ENCODE measurements around the gene PEX14. TPM values are rescaled to one million over a fixed set of nuclear protein-coding genes. Genes with fewer than 3 reads are reported as not detected.

The PEX14 gene
- total and polyA plus RNA-seq, 2 donors (not counting 3 experiments of a cell fraction or from before 2014, with no cell fraction given), result 19.5 to 26.5 TPM

DNA sequence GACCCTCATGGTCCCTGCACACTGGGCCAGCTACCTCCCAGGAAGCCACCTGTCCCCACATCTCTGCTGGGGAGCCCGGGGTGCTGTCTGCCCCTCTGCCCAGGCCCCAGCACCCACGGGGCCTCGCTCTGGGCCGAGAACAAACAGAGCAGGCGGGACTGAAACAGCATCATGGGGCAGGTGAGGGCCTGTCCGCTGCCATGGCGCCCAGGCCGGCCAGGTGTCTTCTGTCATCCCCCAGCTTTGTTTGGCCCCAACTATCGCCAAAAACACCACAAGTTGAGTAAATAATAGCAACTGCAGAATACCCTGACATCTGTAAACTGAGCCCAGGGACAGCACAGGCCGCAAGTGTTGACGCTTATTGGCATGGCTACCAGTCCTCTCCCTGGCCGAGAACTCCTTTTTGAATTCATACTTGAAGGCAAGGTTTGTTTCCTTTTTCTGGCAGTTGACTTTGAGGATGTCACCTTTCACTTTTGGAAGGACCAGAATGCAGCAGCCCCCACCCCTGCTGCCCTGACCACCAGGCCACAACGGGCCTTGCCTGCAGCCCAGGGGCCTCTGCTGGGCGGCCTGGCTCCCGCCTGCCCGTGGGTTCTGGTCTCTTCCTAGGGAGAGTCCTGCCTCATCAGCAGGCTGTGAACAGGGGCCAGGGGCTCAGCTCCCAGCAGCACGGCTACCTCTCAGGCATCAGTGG, 169.0 kb downstream of the PEX14 start:
- ChIA-PET CTCF (no interaction called here), POLR2A (no interaction called here)
- no peak for FAIRE-seq
- Histone ChIP-seq H3K27me3 (ENCODE audit: control insufficient read depth in 2 of 2, insufficient read depth in 2 of 2, low read length in 2 of 2) (no peaks in the 10 kb centered on the region), H2AFZ (ENCODE audit: low read depth, low read length) (no peak overlapping the region), H3K9me3 (replicated peaks; ENCODE audit: control insufficient read depth, insufficient read depth, low read length) (no peaks in the 10 kb centered on the region), H3K4me3 (replicated peaks in 1 of 3; ENCODE audit: insufficient read depth in 1 of 3, low read depth in 1 of 3, low read length in 3 of 3) (no peak overlapping the region), H4K20me1 (replicated peaks; ENCODE audit: control insufficient read depth, extremely low read depth, insufficient read depth, low read length) (no peaks in the 10 kb centered on the region), H3K4me1 (ENCODE audit: control insufficient read depth, extremely low read depth, insufficient read depth, low read length) (no peaks in the 10 kb centered on the region), H3K79me2 (ENCODE audit: control insufficient read depth, insufficient read depth, low read length) (no peaks in the 10 kb centered on the region), H3K36me3 (ENCODE audit: control insufficient read depth in 2 of 2, extremely low read depth in 1 of 2, insufficient read depth in 2 of 2, low read length in 2 of 2) (no peaks in the 10 kb centered on the region), H3K27ac (ENCODE audit: insufficient read depth, low read depth, low read length) (no peak overlapping the region), H3K9ac (replicated peaks; ENCODE audit: extremely low read depth, insufficient read depth, low read length) (no peak overlapping the region), H3K4me2 (ENCODE audit: insufficient read depth, low read length) (no peak overlapping the region), H3K9me1 (replicated peaks; ENCODE audit: control insufficient read depth, extremely low read depth, insufficient read depth, low read length) (no peaks in the 10 kb centered on the region)
- TF ChIP-seq EZH2 (IDR thresholded peaks at IDR 0.05; ENCODE audit: borderline replicate concordance, low read depth, low read length, severe bottlenecking) (no peak), POLR2A (IDR thresholded peaks at IDR 0.05; ENCODE audit: low read depth, low read length) (no peak)
- no TSS peak for BruUV-seq (replicated peaks)
- dilution Hi-C loops (cut with MboI; ENCODE audit: extremely low pct_ligation_motif_present, low sequenced_read_pairs) (no loop called here), intact Hi-C loops (cut with micrococcal nuclease) (no loop called here)
- DNase-seq (ENCODE audit: low read depth, low spot score), result no peak

GRCh38 chr1:10644307-10645128, 169.8 kb downstream of the PEX14 start:
- dilution Hi-C loops (cut with MboI; ENCODE audit: extremely low pct_ligation_motif_present, low sequenced_read_pairs) (no loop called here), intact Hi-C loops (cut with micrococcal nuclease) (no loop called here)
- H3K27ac ChIP-seq (ENCODE audit: insufficient read depth, low read depth, low read length), result no peak overlapping the region
- no peaks in the 10 kb centered on the region for H3K79me2 ChIP-seq (ENCODE audit: control insufficient read depth, insufficient read depth, low read length)
- FAIRE-seq (no peak), DNase-seq (ENCODE audit: low read depth, low spot score) (no peak)
- ChIA-PET CTCF (no interaction called here), POLR2A (no interaction called here)
- H3K9me1 ChIP-seq (replicated peaks; ENCODE audit: control insufficient read depth, extremely low read depth, insufficient read depth, low read length), result no peaks in the 10 kb centered on the region
- H3K4me3 ChIP-seq (replicated peaks in 1 of 3; ENCODE audit: insufficient read depth in 1 of 3, low read depth in 1 of 3, low read length in 3 of 3), result no peak overlapping the region
- H2AFZ ChIP-seq (ENCODE audit: low read depth, low read length), result no peak overlapping the region
- no peaks in the 10 kb centered on the region for H3K27me3 ChIP-seq (ENCODE audit: control insufficient read depth in 2 of 2, insufficient read depth in 2 of 2, low read length in 2 of 2)
- no peak for TF ChIP-seq JUN (IDR thresholded peaks at IDR 0.05; ENCODE audit: borderline replicate concordance, insufficient read depth, insufficient read length, low read depth)
- TF ChIP-seq MYC (IDR thresholded peaks at IDR 0.05; ENCODE audit: low read depth, low read length), result no peak
- no peak for TF ChIP-seq POLR2AphosphoS5 (IDR thresholded peaks at IDR 0.05; ENCODE audit: insufficient read depth, low read depth, low read length)
- TF ChIP-seq, protein P1, sequence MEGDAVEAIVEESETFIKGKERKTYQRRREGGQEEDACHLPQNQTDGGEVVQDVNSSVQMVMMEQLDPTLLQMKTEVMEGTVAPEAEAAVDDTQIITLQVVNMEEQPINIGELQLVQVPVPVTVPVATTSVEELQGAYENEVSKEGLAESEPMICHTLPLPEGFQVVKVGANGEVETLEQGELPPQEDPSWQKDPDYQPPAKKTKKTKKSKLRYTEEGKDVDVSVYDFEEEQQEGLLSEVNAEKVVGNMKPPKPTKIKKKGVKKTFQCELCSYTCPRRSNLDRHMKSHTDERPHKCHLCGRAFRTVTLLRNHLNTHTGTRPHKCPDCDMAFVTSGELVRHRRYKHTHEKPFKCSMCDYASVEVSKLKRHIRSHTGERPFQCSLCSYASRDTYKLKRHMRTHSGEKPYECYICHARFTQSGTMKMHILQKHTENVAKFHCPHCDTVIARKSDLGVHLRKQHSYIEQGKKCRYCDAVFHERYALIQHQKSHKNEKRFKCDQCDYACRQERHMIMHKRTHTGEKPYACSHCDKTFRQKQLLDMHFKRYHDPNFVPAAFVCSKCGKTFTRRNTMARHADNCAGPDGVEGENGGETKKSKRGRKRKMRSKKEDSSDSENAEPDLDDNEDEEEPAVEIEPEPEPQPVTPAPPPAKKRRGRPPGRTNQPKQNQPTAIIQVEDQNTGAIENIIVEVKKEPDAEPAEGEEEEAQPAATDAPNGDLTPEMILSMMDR (IDR thresholded peaks at IDR 0.05; ENCODE audit: extremely low read depth in 1 of 2, insufficient read depth in 1 of 2, low read depth in 1 of 2, low read length in 2 of 2), result no peak
- no peak for TF ChIP-seq POLR2A (IDR thresholded peaks at IDR 0.05; ENCODE audit: low read depth, low read length)
- TF ChIP-seq, protein P2, sequence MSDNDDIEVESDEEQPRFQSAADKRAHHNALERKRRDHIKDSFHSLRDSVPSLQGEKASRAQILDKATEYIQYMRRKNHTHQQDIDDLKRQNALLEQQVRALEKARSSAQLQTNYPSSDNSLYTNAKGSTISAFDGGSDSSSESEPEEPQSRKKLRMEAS (IDR thresholded peaks at IDR 0.05; ENCODE audit: insufficient read depth, insufficient read length), result no peak
- TF ChIP-seq GATA2 (IDR thresholded peaks at IDR 0.05; ENCODE audit: insufficient read depth, insufficient read length, low read depth, low read length), result no peak
- TF ChIP-seq EZH2 (IDR thresholded peaks at IDR 0.05; ENCODE audit: borderline replicate concordance, low read depth, low read length, severe bottlenecking), result no peak
- no peak for TF ChIP-seq FOS (IDR thresholded peaks at IDR 0.05; ENCODE audit: borderline replicate concordance, insufficient read depth, low read length)
- no peaks in the 10 kb centered on the region for H3K4me1 ChIP-seq (ENCODE audit: control insufficient read depth, extremely low read depth, insufficient read depth, low read length)
- no peak overlapping the region for H3K4me2 ChIP-seq (ENCODE audit: insufficient read depth, low read length)
- no TSS peak for BruUV-seq (replicated peaks)
- no peaks in the 10 kb centered on the region for H3K36me3 ChIP-seq (ENCODE audit: control insufficient read depth in 2 of 2, extremely low read depth in 1 of 2, insufficient read depth in 2 of 2, low read length in 2 of 2)
- no peak overlapping the region for H3K9ac ChIP-seq (replicated peaks; ENCODE audit: extremely low read depth, insufficient read depth, low read length)
- no peaks in the 10 kb centered on the region for H3K9me3 ChIP-seq (replicated peaks; ENCODE audit: control insufficient read depth, insufficient read depth, low read length)
- H4K20me1 ChIP-seq (replicated peaks; ENCODE audit: control insufficient read depth, extremely low read depth, insufficient read depth, low read length), result no peaks in the 10 kb centered on the region

Measured in endothelial cell of umbilical vein (primary cell).